Activated naive CD8-positive, alpha-beta T cell treated with anti-CD3 and anti-CD28 coated beads, Interleukin-2, amount 50 U/mL, for 24 hours (primary cell): ENCODE measurements around the gene ROCK1.
A peak's percentile ranks its signal among the peaks of the same experiment; 100 is the strongest.
"Not testable (repeated sequence)": the region's sequence is repeated elsewhere in the genome, so short reads cannot be mapped to it uniquely, and the experiment has no call there.

Experiments used
- ATAC-seq: fragments of 150-1000 bp; cut with Tn5 transposase; one replicate; pipeline ENCODE4 v1.10.0; 2021
- DNase-seq: peaks from one replicate; pipeline ENCODE4 v3.0.0; 2021
- H3K27ac Mint-ChIP-seq: one replicate; pipeline ENCODE4 v1.8.0; 2021; ENCODE audit warnings: mild to moderate bottlenecking, mixed read lengths
- H3K27me3 Mint-ChIP-seq: one replicate; pipeline ENCODE4 v1.8.0; 2021; ENCODE audit warnings: mixed read lengths
- H3K36me3 Mint-ChIP-seq: one replicate; pipeline ENCODE4 v1.8.0; 2021; ENCODE audit warnings: low read depth, mixed read lengths
- H3K4me1 Mint-ChIP-seq: one replicate; pipeline ENCODE4 v1.8.0; 2021; ENCODE audit warnings: mixed read lengths
- H3K4me3 Mint-ChIP-seq: one replicate; pipeline ENCODE4 v1.8.0; 2021; ENCODE audit warnings: mild to moderate bottlenecking, moderate library complexity, mixed read lengths
- H3K9me3 Mint-ChIP-seq: one replicate; pipeline ENCODE4 v1.8.0; 2021; ENCODE audit warnings: mixed read lengths

The ROCK1 gene

DNA sequence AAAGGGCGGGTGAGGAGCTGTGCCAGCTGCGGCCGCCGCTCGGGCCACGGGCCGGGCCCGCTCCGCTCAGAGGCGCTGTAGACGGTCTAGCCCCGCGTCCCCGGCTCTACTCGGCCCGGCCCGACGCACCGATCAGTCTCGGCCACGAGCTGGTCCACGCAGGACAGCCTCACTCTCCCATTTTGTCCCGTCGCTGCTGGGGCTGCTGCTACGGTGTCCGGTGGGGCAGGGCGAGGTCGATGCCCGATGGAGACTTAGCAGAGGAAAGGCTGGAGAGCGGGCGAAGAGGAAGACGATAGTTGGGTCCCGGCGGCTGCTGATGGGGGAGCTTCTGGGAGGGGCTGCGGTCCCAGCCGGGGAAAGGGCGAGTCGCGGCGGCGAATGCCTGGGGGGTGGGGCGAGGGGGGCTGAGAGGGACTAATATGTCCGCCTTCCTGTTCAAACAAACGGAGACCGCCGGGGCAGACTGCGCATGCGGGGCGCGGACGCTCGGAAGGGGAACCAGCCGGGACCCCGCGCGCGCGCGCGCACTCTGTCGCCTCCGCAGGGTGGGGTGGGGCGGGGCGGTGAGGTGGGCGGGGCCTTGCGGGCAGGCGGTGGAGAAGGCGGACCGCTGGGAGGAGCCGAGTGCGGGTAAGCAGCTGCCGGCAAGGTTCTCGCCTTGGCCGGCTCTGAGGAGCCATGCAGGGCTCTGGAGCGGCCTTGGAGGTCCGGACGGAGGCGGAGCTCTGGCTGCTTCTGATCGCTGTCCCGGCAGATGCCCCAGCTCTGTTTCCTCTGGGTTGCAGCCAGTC lies at the start of gene ROCK1:
Gene ROCK1, minus strand, starts transcription at position 468 of the 794 bp plus-strand sequence. CDS start 903 bp downstream, outside the sequence.
- no peaks in the 10 kb centered on the region for H3K9me3 Mint-ChIP-seq
- no peaks in the 10 kb centered on the region for H3K27me3 Mint-ChIP-seq
- ATAC-seq (peak; percentile 91), DNase-seq (peak; percentile 100)
- H3K4me3 Mint-ChIP-seq: no peak within 1 kb of the TSS
- peak within 1 kb of the TSS; percentile 92 for H3K27ac Mint-ChIP-seq
- H3K36me3 Mint-ChIP-seq: peaks cover 9% of the 10 kb centered on the region
- H3K4me1 Mint-ChIP-seq: peaks cover 11% of the 10 kb centered on the region

DNA sequence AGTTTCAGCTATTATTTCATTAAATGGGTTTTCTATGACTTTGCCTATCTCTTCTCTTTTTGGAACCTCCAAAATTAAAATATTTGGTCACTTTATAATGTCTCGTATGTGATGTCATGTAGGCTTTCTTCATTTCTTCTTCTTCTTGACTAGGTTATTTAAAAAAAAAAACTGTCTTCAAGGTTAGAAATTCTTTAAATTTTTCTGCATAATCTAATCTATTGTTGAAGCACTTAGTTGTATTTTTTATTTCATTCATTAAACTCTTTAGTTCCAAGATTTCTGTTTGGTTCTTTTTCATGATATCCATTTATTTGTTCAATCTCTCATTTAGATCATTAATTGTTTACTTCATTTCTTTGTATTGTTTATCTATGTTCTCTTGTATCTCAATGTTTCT lies 43.8 kb upstream of the ROCK1 start:
- Mint-ChIP-seq H3K4me3 (no peak overlapping the region), H3K36me3 (peaks cover 3% of the 10 kb centered on the region), H3K9me3 (peaks cover 29% of the 10 kb centered on the region), H3K27ac (no peak overlapping the region), H3K27me3 (peaks cover 4% of the 10 kb centered on the region), H3K4me1 (no peaks in the 10 kb centered on the region)
- no peak for ATAC-seq
- no peak for DNase-seq

DNA sequence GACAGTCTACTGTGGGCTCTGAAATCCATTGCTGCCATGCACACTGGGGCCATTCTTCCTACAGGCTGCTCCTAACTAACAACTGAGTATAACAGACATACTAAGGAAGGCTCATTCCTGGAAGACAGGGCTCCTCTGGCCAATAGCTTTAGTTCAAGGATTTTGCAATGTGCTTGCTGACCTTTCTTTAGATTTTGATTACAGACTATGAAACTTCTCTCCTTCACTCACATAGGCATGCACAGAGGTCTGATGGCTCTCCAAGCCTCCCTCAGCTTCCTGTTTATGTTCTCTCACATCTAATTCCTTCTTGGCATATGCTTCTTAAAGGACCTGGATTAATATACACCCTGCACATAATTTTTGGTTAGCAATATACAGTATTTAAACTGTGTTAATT lies 34.4 kb upstream of the ROCK1 start:
- Mint-ChIP-seq H3K27me3 (peaks cover 2% of the 10 kb centered on the region), H3K4me1 (no peaks in the 10 kb centered on the region), H3K36me3 (no peaks in the 10 kb centered on the region), H3K9me3 (peaks cover 4% of the 10 kb centered on the region), H3K27ac (no peak overlapping the region), H3K4me3 (no peak overlapping the region)
- DNase-seq (no peak), ATAC-seq (no peak)

DNA sequence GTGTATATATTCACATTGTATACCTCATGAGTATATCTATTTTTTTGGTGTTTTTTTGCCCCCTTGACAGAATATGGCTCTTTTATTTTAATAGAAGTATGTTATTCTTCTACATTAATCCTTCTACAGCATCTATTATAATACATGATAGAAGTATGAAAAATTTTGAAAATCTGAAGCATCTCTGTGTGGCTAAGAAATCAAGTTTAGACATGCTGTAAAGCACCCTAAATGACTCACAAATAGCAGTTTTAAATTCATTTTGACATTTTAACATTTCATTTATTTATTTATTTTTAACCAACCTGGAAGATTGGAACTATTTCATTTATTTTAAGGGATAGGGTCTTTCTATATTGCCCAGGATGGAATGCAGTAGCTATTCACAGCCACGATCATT lies 33.8 kb upstream of the ROCK1 start:
- Mint-ChIP-seq H3K9me3 (peaks cover 4% of the 10 kb centered on the region), H3K27ac (no peak overlapping the region), H3K4me1 (no peaks in the 10 kb centered on the region), H3K36me3 (no peaks in the 10 kb centered on the region), H3K27me3 (peaks cover 2% of the 10 kb centered on the region), H3K4me3 (no peak overlapping the region)
- ATAC-seq (no peak), DNase-seq (no peak)

DNA sequence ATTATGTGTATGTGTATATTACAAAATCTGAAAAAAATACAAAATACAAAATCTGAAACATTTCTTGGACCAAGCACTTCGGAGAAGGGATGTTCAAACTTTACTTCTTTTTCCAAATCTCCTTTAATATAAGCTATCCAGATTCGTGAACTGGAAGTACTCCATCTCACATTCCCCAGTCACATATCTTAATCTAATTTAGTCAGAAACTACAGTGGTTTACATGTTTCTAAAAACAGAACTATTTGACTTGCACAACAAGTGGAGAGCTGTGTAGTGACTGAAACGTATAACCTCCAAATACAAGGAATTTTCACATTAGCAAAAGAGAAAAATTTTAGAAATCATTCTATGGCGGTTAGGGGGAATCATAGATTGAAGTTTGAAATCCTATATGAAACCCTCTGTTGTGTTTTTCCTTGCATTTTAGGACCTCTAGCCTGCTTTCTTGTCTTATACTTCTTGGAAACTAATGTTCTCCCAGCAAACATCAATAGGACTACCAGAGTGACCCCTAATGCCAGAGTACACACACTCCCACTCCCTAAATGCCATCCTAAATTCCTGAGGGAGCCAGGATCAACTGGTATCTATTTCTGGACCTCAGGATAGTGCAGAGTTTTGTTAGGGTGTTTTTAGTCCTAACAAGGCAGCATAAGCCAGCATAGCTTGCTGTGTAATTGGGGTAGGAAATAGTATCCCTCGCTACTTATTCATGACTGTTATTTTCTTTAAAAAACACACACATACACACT lies 30.2 kb upstream of the ROCK1 start:
- no peaks in the 10 kb centered on the region for H3K4me1 Mint-ChIP-seq
- H3K36me3 Mint-ChIP-seq: no peaks in the 10 kb centered on the region
- no peak overlapping the region for H3K27ac Mint-ChIP-seq
- ATAC-seq: no peak
- no peaks in the 10 kb centered on the region for H3K9me3 Mint-ChIP-seq
- no peak overlapping the region for H3K4me3 Mint-ChIP-seq
- H3K27me3 Mint-ChIP-seq: peaks cover 2% of the 10 kb centered on the region
- DNase-seq: no peak

- H3K36me3 Mint-ChIP-seq, H3K9me3 Mint-ChIP-seq, ATAC-seq, DNase-seq, H3K27me3 Mint-ChIP-seq, H3K4me3 Mint-ChIP-seq, H3K4me1 Mint-ChIP-seq, H3K27ac Mint-ChIP-seq: not testable (repeated sequence)
These were observed 26.3 kb upstream of the ROCK1 start for GRCh38 chr18:21137719-21138488.

GRCh38 chr18:21134895-21135294 lies 23.3 kb upstream of the ROCK1 start:
- Mint-ChIP-seq H3K4me1 (no peaks in the 10 kb centered on the region), H3K9me3 (no peaks in the 10 kb centered on the region), H3K27ac (no peak overlapping the region), H3K36me3 (no peaks in the 10 kb centered on the region), H3K27me3 (no peaks in the 10 kb centered on the region), H3K4me3 (no peak overlapping the region)
- DNase-seq: no peak
- no peak for ATAC-seq

DNA sequence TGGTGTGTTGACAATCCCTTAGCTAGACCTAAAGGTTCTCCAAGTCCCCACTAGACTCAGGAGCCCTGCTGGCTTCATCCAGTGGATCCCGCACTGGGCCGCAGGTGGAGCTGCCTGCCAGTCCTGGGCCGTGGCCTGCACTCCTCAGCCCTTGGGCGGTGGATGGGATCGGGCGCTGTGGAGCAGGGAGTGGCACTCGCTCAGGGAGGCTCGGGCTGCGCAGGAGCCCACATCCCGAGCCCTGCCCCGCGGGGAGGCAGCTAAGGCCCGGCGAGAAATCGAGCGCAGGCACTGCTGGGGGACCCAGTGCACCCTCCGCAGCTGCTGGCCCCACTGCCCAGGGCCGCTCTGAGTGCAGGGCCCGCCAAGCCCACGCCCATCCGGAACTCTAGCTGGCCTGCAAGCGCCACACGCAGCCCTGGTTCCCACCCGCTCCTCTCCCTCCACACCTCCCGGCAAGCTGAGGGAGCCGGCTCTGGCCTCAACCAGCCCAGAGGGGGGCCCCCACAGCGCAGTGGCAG lies 20.8 kb upstream of the ROCK1 start:
- no peak overlapping the region for H3K27ac Mint-ChIP-seq
- H3K4me1 Mint-ChIP-seq: no peaks in the 10 kb centered on the region
- H3K27me3 Mint-ChIP-seq: no peaks in the 10 kb centered on the region
- ATAC-seq (no peak), DNase-seq (no peak)
- H3K36me3 Mint-ChIP-seq: no peaks in the 10 kb centered on the region
- H3K4me3 Mint-ChIP-seq: no peak overlapping the region
- H3K9me3 Mint-ChIP-seq: no peaks in the 10 kb centered on the region

- Mint-ChIP-seq H3K9me3 (no peaks in the 10 kb centered on the region), H3K4me3 (no peak overlapping the region), H3K27ac (no peak overlapping the region), H3K4me1 (no peaks in the 10 kb centered on the region), H3K36me3 (no peaks in the 10 kb centered on the region), H3K27me3 (no peaks in the 10 kb centered on the region)
- no peak for ATAC-seq
- DNase-seq: no peak
These were observed 20.1 kb upstream of the ROCK1 start for GRCh38 chr18:21131698-21132227.

GRCh38 chr18:21129566-21130216 lies 18.1 kb upstream of the ROCK1 start:
- no peaks in the 10 kb centered on the region for H3K36me3 Mint-ChIP-seq
- H3K4me3 Mint-ChIP-seq: no peak overlapping the region
- H3K27me3 Mint-ChIP-seq: no peaks in the 10 kb centered on the region
- no peaks in the 10 kb centered on the region for H3K4me1 Mint-ChIP-seq
- ATAC-seq (no peak), DNase-seq (no peak)
- H3K9me3 Mint-ChIP-seq: no peaks in the 10 kb centered on the region
- no peak overlapping the region for H3K27ac Mint-ChIP-seq

DNA sequence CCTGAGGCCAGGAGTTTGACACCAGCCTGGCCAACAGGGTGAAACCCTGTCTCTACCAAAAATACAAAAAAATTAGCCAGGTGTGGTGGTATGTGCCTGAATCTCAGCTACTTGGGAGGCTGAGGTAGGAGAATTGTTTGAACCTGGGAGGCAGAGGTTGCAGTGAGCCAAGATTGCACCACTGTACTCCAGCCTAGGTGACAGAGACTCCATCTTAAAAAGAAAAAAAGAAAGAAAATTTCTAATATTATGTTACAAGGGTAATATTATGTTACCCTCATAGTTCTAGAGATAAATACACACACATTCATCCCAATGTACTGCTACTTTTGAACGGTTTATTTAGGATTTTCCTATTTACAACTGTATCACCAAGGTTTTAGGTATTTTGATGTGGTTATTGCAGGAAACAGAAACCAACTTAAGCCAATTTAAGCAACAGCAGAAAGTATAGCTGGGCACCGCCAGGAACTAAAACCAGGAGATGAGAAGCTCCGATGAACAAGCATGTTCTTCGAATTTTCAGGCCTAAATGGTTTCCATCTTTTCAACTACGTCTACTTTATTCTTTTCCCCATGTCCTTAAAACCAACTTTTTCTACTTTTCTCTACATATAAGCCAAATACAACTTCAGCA lies 11.8 kb upstream of the ROCK1 start:
- Mint-ChIP-seq H3K4me3 (no peak overlapping the region), H3K9me3 (no peaks in the 10 kb centered on the region), H3K36me3 (no peaks in the 10 kb centered on the region), H3K4me1 (peaks cover 4% of the 10 kb centered on the region), H3K27me3 (no peaks in the 10 kb centered on the region), H3K27ac (no peak overlapping the region)
- no peak for ATAC-seq
- no peak for DNase-seq

DNA sequence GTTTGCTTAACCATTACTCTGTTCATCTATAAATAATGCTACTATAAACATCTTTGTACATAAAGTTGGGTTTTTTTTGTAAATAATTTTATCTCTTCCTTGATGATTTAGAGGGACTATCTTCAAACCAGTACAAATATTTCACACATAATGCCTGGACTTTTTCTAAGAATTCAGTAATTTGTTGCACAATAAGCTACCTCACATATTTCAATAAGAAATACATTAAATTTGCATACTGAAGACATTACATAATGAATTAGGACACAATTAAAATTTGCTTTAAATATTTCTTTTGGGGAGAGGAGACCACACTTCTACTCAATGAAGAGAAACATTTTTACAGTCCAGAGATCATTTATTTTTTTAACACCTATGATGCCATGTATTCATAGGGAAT lies 7.2 kb upstream of the ROCK1 start:
- Mint-ChIP-seq H3K36me3 (no peaks in the 10 kb centered on the region), H3K27me3 (no peaks in the 10 kb centered on the region), H3K9me3 (no peaks in the 10 kb centered on the region), H3K27ac (no peak overlapping the region), H3K4me3 (no peak overlapping the region), H3K4me1 (peaks cover 11% of the 10 kb centered on the region)
- no peak for ATAC-seq
- DNase-seq: no peak

- no peak overlapping the region for H3K4me3 Mint-ChIP-seq
- no peak for ATAC-seq
- H3K4me1 Mint-ChIP-seq: peaks cover 8% of the 10 kb centered on the region
These were observed 6.0 kb upstream of the ROCK1 start for GRCh38 chr18:21117409-21118131.

More at GRCh38 chr18:21117409-21118131, 6.0 kb upstream of the ROCK1 start:
- no peaks in the 10 kb centered on the region for H3K27me3 Mint-ChIP-seq
- H3K27ac Mint-ChIP-seq: no peak overlapping the region
- H3K36me3 Mint-ChIP-seq: no peaks in the 10 kb centered on the region
- DNase-seq: no peak
- no peaks in the 10 kb centered on the region for H3K9me3 Mint-ChIP-seq
